HCT116 (cell line): ENCODE results near the gene DIP2A. TPM values are rescaled to one million over a fixed set of nuclear protein-coding genes. Genes with fewer than 3 reads are reported as not detected.

ENCODE experiments used
- ATAC-seq: fragments of 200-7000 bp; cut with Tn5 transposase; 2 replicates; pipeline ENCODE4 v1.9.1; 2020; ENCODE audit warnings: mild to moderate bottlenecking, moderate library complexity
- BruUV-seq: library from RNA; stranded (reverse); fragments of 400-500 nt; replicated peaks from 2 replicates; lab custom pipeline; 2021; lab: Mats Ljungman, UMichigan
- CTCF ChIA-PET: fragments of 300-600 bp; sonication (Branson Sonifier 250); formaldehyde crosslinking; loops from one replicate; lab custom pipeline; 2021; ENCODE audit warnings: antibody characterized with exemption; lab: Charles Lee
- POLR2A ChIA-PET: fragments of 300-600, 350-600 bp; sonication (Branson Sonifier 250); formaldehyde crosslinking; loops from one replicate; lab custom pipeline; 2021; ENCODE audit warnings: antibody characterized with exemption; lab: Charles Lee
- RAD21 ChIA-PET, 2 experiments: fragments of 300-600 bp; sonication (Branson Sonifier 250); formaldehyde crosslinking; loops; one replicate each; lab custom pipeline; 2023; ENCODE audit warnings: low total read pairs in 2 of 2; ENCODE audit not compliant: uncharacterized antibody in 2 of 2, unreplicated experiment in 2 of 2, low non-redundant PET in 1 of 2; lab: Charles Lee
- DNase-seq: peaks from one replicate; pipeline ENCODE4 v3.0.0-alpha.2; 2010; ENCODE audit warnings: low read depth, low spot score
- H2AFZ ChIP-seq: fragments of 200-600 bp; shearing (Covaris generic), sonication (generic); 2 replicates; pipeline ENCODE4 v1.6.1; 2017; ENCODE audit warnings: low read depth, mixed run types, mixed read lengths, antibody characterized with exemption, low read length; ENCODE audit not compliant: poor library complexity, severe bottlenecking
- H3K27ac ChIP-seq: 2 replicates; pipeline ENCODE4 v1.5.1; 2012; ENCODE audit warnings: low read depth, low read length
- H3K27me3 ChIP-seq: fragments of 200-600 bp; sonication (generic); 2 replicates; pipeline ENCODE4 v1.6.1; 2016; ENCODE audit warnings: mixed run types, low read length, mixed read lengths; ENCODE audit not compliant: insufficient read depth
- H3K36me3 ChIP-seq, 2 experiments: fragments of 200-500 bp in 1 of 2; fragments of 200-600 bp in 1 of 2; sonication (Bioruptor generic) in 1 of 2; sonication (generic) in 1 of 2; 2 replicates each; pipeline versions ENCODE4 v1.5.1 to v1.6.1; 2014 to 2016; ENCODE audit warnings: low read length in 2 of 2, inconsistent platforms in 1 of 2, mixed read lengths in 1 of 2, mixed run types in 1 of 2; ENCODE audit not compliant: insufficient read depth in 2 of 2, control insufficient read depth in 1 of 2
- H3K4me1 ChIP-seq, 2 experiments: fragments of 200-600 bp in 1 of 2; sonication (generic) in 1 of 2; 2 replicates each; pipeline versions ENCODE4 v1.5.1 to v1.6.1; 2012 to 2017; ENCODE audit warnings: low read length in 2 of 2, inconsistent platforms in 1 of 2, mild to moderate bottlenecking in 1 of 2, mixed read lengths in 1 of 2, mixed run types in 1 of 2, moderate library complexity in 1 of 2; ENCODE audit not compliant: insufficient read depth in 2 of 2, control insufficient read depth in 1 of 2
- H3K4me2 ChIP-seq: fragments of 200-600 bp; sonication (generic); 2 replicates; pipeline ENCODE4 v1.6.1; 2017; ENCODE audit warnings: mixed run types, low read length, mixed read lengths
- H3K4me3 ChIP-seq, 2 experiments: fragments of 200-600 bp in 1 of 2; sonication (generic) in 1 of 2; replicated peaks in 1 of 2; 2 replicates each; pipeline ENCODE4 v1.5.1; 2011 to 2016; ENCODE audit warnings: low read length in 2 of 2, control low read depth in 1 of 2, low read depth in 1 of 2, mild to moderate bottlenecking in 1 of 2, mixed read lengths in 1 of 2, mixed run types in 1 of 2
- H3K79me2 ChIP-seq: fragments of 200-600 bp; sonication (generic); 2 replicates; pipeline ENCODE4 v1.6.1; 2017; ENCODE audit warnings: mild to moderate bottlenecking, mixed run types, low read length, moderate library complexity, mixed read lengths; ENCODE audit not compliant: insufficient read depth
- H3K9ac ChIP-seq: fragments of 200-600 bp; sonication (generic); 2 replicates; pipeline ENCODE4 v1.6.1; 2016; ENCODE audit warnings: low read length, mixed read lengths
- H3K9me2 ChIP-seq: fragments of 200-600 bp; sonication (generic), shearing (Covaris generic); 2 replicates; pipeline ENCODE4 v1.6.1; 2017; ENCODE audit warnings: mixed run types, mild to moderate bottlenecking, moderate library complexity; ENCODE audit not compliant: insufficient read depth
- H3K9me3 ChIP-seq, 2 experiments: fragments of 200-500 bp in 1 of 2; fragments of 200-600 bp in 1 of 2; sonication (Bioruptor generic) in 1 of 2; sonication (generic) in 1 of 2; 2 replicates each; pipeline ENCODE4 v1.6.1; 2014 to 2017; ENCODE audit warnings: low read length in 2 of 2, mixed read lengths in 2 of 2, inconsistent platforms in 1 of 2, low read depth in 1 of 2, mild to moderate bottlenecking in 1 of 2, mixed run types in 1 of 2, moderate library complexity in 1 of 2; ENCODE audit not compliant: control insufficient read depth in 1 of 2, insufficient read depth in 1 of 2
- H4K20me1 ChIP-seq: fragments of 200-600 bp; sonication (generic), shearing (Covaris generic); 2 replicates; pipeline ENCODE4 v1.6.1; 2017; ENCODE audit warnings: mixed run types, mild to moderate bottlenecking, moderate library complexity; ENCODE audit not compliant: insufficient read depth
- CTCF ChIP-seq, 3 experiments: fragments of 200-600 bp in 1 of 3; sonication (generic) in 1 of 3; IDR thresholded peaks in 2 of 3; conservative IDR thresholded peaks in 1 of 3; 2 replicates each; pipeline ENCODE4 v1.5.1; 2012 to 2017; ENCODE audit warnings: low read depth in 2 of 3, low read length in 2 of 3, antibody characterized with exemption in 1 of 3, borderline replicate concordance in 1 of 3, control low read depth in 1 of 3, mild to moderate bottlenecking in 1 of 3, mixed read lengths in 1 of 3, mixed run types in 1 of 3, moderate library complexity in 1 of 3; ENCODE audit not compliant: insufficient read depth in 1 of 3
- EGR1 ChIP-seq: IDR thresholded peaks from 2 replicates; pipeline ENCODE4 v1.6.1; 2012; ENCODE audit warnings: low read depth
- EZH2 ChIP-seq: fragments of 200-600 bp; sonication (generic); IDR thresholded peaks from 2 replicates; pipeline ENCODE4 v1.6.1; 2017; ENCODE audit warnings: antibody characterized with exemption, mixed run types
- MAX ChIP-seq: IDR thresholded peaks from 2 replicates; pipeline ENCODE4 v1.6.1; 2012
- POLR2AphosphoS5 ChIP-seq: IDR thresholded peaks from 2 replicates; pipeline ENCODE4 v1.6.1; 2011; ENCODE audit warnings: mild to moderate bottlenecking, low read depth, low read length, moderate library complexity
- RAD21 ChIP-seq: IDR thresholded peaks from 2 replicates; pipeline ENCODE4 v1.6.1; 2012; ENCODE audit warnings: low read depth, mild to moderate bottlenecking
- SIN3A ChIP-seq: IDR thresholded peaks from 2 replicates; pipeline ENCODE4 v1.6.1; 2012; ENCODE audit warnings: low read depth
- TCF7L2 ChIP-seq: IDR thresholded peaks from 2 replicates; pipeline ENCODE4 v1.7.0; 2011; ENCODE audit warnings: borderline replicate concordance, inconsistent platforms; ENCODE audit not compliant: insufficient read depth, insufficient read length; ENCODE audit errors: extremely low read depth
- ZBTB33 ChIP-seq: IDR thresholded peaks from 2 replicates; pipeline ENCODE4 v1.6.1; 2011; ENCODE audit warnings: mild to moderate bottlenecking, low read length, moderate library complexity; ENCODE audit not compliant: insufficient replicate concordance; ENCODE audit errors: extremely low read depth
- ZFX ChIP-seq: fragments of 450-650 bp; IDR thresholded peaks from 2 replicates; pipeline ENCODE4 v1.6.1; 2017
- ZNF274 ChIP-seq: fragments of 200-500 bp; sonication (Bioruptor generic); IDR thresholded peaks from 2 replicates; pipeline ENCODE4 v1.6.1; 2014; ENCODE audit warnings: mild to moderate bottlenecking, low read depth, low read length, inconsistent platforms
- intact Hi-C: fragments of 100-400 bp; cut with micrococcal nuclease; formaldehyde crosslinking; loops from 2 replicates; pipeline ENCODE4 v1.10.0; 2022
- total RNA-seq: library from RNA; stranded (reverse); gene quantifications from one replicate; pipeline ENCODE4 v1.2.1, GENCODE V29; 2021; ENCODE audit not compliant: unreplicated experiment

The DIP2A gene
- total RNA-seq, 1 experiment from 2014 or later = 39.9 TPM

GRCh38 chr21:46516068-46516467, 57.4 kb downstream of the DIP2A start:
- no peaks in the 10 kb centered on the region for H3K4me1 ChIP-seq
- no peaks in the 10 kb centered on the region for H3K9me2 ChIP-seq
- no peak for TF ChIP-seq EGR1
- TF ChIP-seq POLR2AphosphoS5 = no peak
- RAD21 ChIA-PET = no interaction called here
- no TSS peak for BruUV-seq
- POLR2A ChIA-PET = no interaction called here
- H3K79me2 ChIP-seq = no peaks in the 10 kb centered on the region
- CTCF ChIA-PET = no interaction called here
- no peak overlapping the region for H3K9ac ChIP-seq
- H3K36me3 ChIP-seq = peaks cover 7 to 26% of the 10 kb centered on the region in 2 experiments
- intact Hi-C loops = no loop called here
- H2AFZ ChIP-seq = no peak overlapping the region
- no peaks in the 10 kb centered on the region for H4K20me1 ChIP-seq
- ATAC-seq (no peak), DNase-seq (no peak)
- H3K4me2 ChIP-seq = no peak overlapping the region
- no peaks in the 10 kb centered on the region for H3K9me3 ChIP-seq
- H3K27me3 ChIP-seq = no peaks in the 10 kb centered on the region
- H3K27ac ChIP-seq = no peak overlapping the region
- H3K4me3 ChIP-seq = no peak overlapping the region

GRCh38 chr21:46517361-46517760, 58.7 kb downstream of the DIP2A start:
- Histone ChIP-seq H3K36me3 (peaks cover 0 to 13% of the 10 kb centered on the region in 2 experiments; a peak in 1 of 4 replicates), H3K4me3 (no peak overlapping the region), H3K4me2 (no peak overlapping the region), H3K27ac (no peak overlapping the region), H2AFZ (no peak overlapping the region), H4K20me1 (no peaks in the 10 kb centered on the region), H3K4me1 (no peaks in the 10 kb centered on the region), H3K9ac (no peak overlapping the region), H3K9me2 (no peaks in the 10 kb centered on the region), H3K9me3 (no peaks in the 10 kb centered on the region), H3K27me3 (no peaks in the 10 kb centered on the region), H3K79me2 (no peaks in the 10 kb centered on the region)
- no peak for TF ChIP-seq EZH2
- TF ChIP-seq ZNF274 = no peak
- TF ChIP-seq ZFX = no peak
- TF ChIP-seq CTCF (IDR thresholded peaks at IDR 0.05 in 2 of 3, conservative IDR thresholded peaks at IDR 0.05 in 1 of 3; ENCODE audit: borderline replicate concordance in 1 of 3, insufficient read depth in 1 of 3, low read depth in 2 of 3, low read length in 2 of 3) = no peak
- no peak for TF ChIP-seq TCF7L2
- TF ChIP-seq RAD21 = no peak
- TF ChIP-seq MAX = no peak
- no peak for TF ChIP-seq ZBTB33
- TF ChIP-seq SIN3A = no peak
- no peak for TF ChIP-seq EGR1
- DNase-seq (no peak), ATAC-seq (no peak)
- ChIA-PET POLR2A (no interaction called here), CTCF (no interaction called here), RAD21 (no interaction called here)
- no TSS peak for BruUV-seq
- intact Hi-C loops = no loop called here
